Body of pancreas (tissue), 4 donors: Measurements from ENCODE around the gene GPR18. TPM values are rescaled to one million over a fixed set of nuclear protein-coding genes. Genes with fewer than 3 reads are reported as not detected.

Experiments
- ATAC-seq: fragments of 150-250 bp; one replicate; pipeline ENCODE4 v1.9.1; 2016
- DNase-seq, 4 donors: peaks; one replicate each; pipeline ENCODE4 v3.0.0-alpha.2; 2019
- H3K27ac ChIP-seq, 4 donors: fragments of 200-600 bp; sonication (generic); 1 replicate in 3 of 4; 2 replicates in 1 of 4; pipeline versions ENCODE4 v1.5.1 to v1.6.1; 2016 to 2019; ENCODE audit warnings: mild to moderate bottlenecking in 1 of 4, mixed read lengths in 1 of 4, moderate library complexity in 1 of 4
- H3K27me3 ChIP-seq, 2 donors: fragments of 200-600 bp; sonication (generic); one replicate each; pipeline ENCODE4 v1.6.0; 2016; ENCODE audit warnings: mild to moderate bottlenecking in 1 of 2
- H3K36me3 ChIP-seq, 2 donors: fragments of 200-600 bp; sonication (generic); replicated peaks in 1 of 2; 2 replicates each; pipeline ENCODE4 v1.5.1; 2016; ENCODE audit warnings: low read depth in 2 of 2; ENCODE audit not compliant: insufficient read depth in 1 of 2
- H3K4me1 ChIP-seq: fragments of 200-600 bp; sonication (generic); one replicate; pipeline ENCODE4 v1.6.0; 2016
- H3K4me3 ChIP-seq, 2 donors: fragments of 200-600 bp; sonication (generic); 1 replicate in 1 of 2; 2 replicates in 1 of 2; pipeline ENCODE4 v1.5.1; 2016 to 2019
- H3K9me3 ChIP-seq, 3 donors: fragments of 200-600 bp; sonication (generic); 1 replicate in 2 of 3; 2 replicates in 1 of 3; pipeline ENCODE4 v1.5.1; 2016
- CTCF ChIP-seq, 7 experiments: fragments of 450-650 bp in 4 of 7; fragments of 200-600 bp in 3 of 7; sonication (generic) in 3 of 7; IDR thresholded peaks; one replicate each; pipeline ENCODE4 v1.5.1; 2016 to 2019; ENCODE audit warnings: antibody characterized with exemption in 7 of 7
- POLR2A ChIP-seq, 3 donors: fragments of 450-650 bp; IDR thresholded peaks; one replicate each; pipeline ENCODE4 v1.6.1; 2016; ENCODE audit warnings: antibody characterized with exemption in 3 of 3, mild to moderate bottlenecking in 2 of 3
- WGBS, 2 donors: methylation state at CpG; one replicate each; pipeline ENCODE4 v1.1.5; 2017; 5-methylcytosine and 5-hydroxymethylcytosine counted together
- intact Hi-C: fragments of 100-400 bp; cut with DNase I; formaldehyde crosslinking; loops from one replicate; pipeline ENCODE4 v1.15.1; 2023
- total RNA-seq, 2 donors: library from RNA; depleted of rRNA; stranded (reverse); fragments of >200 nt; gene quantifications; one replicate each; pipeline ENCODE4 v1.1.0, GENCODE V29; 2016

The GPR18 gene
- total RNA-seq, 2 donors from 2014 or later: not detected

DNA sequence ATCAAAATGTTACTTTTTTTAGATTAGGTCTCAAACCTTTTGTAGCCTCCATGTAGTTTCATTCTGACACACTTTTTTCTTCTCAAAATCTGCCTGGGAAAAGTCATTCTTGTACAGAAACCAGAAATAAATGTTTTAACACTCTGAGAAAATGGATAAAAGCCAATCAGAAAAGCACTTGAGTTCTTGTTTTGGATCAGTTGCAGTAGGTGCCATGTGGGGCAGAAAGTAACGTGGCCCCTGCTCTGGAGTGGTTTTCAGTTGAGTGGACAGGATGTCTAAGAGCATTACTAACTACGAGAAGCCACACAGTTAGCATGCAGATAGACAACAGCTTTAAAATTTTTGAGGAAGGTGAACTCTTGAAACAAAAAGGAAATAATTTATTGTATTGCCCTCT, 29.9 kb upstream of the GPR18 start:
- DNase-seq (no peak), ATAC-seq (no peak)
- TF ChIP-seq POLR2A (IDR thresholded peaks at IDR 0.05) (no peak), CTCF (IDR thresholded peaks at IDR 0.05) (no peak)
- no peaks in the 10 kb centered on the region for H3K27me3 ChIP-seq
- no peak overlapping the region for H3K4me3 ChIP-seq
- 64 to 91% methylated on average over 2 of the region's 2 CpGs for WGBS, 2 donors
- H3K4me1 ChIP-seq: peaks cover 9% of the 10 kb centered on the region
- no peaks in the 10 kb centered on the region for H3K36me3 ChIP-seq
- intact Hi-C loops: no loop called here
- H3K27ac ChIP-seq: no peak overlapping the region
- H3K9me3 ChIP-seq: no peaks in the 10 kb centered on the region

- no peak for TF ChIP-seq POLR2A (IDR thresholded peaks at IDR 0.05)
- TF ChIP-seq CTCF (IDR thresholded peaks at IDR 0.05): no peak
- Histone ChIP-seq H3K4me1 (peaks cover 9% of the 10 kb centered on the region), H3K9me3 (no peaks in the 10 kb centered on the region), H3K27me3 (no peaks in the 10 kb centered on the region), H3K27ac (no peak overlapping the region), H3K36me3 (no peaks in the 10 kb centered on the region), H3K4me3 (no peak overlapping the region)
- intact Hi-C loops: no loop called here
- ATAC-seq: no peak
- WGBS, 2 donors: 89 to 100% methylated on average over 4 of the region's 4 CpGs
- DNase-seq: no peak
Measured at GRCh38 chr13:99287551-99287950, 29.4 kb upstream of the GPR18 start.

GRCh38 chr13:99285432-99286182, 27.4 kb upstream of the GPR18 start:
- peak; percentile 21 to 53 (median 32) for DNase-seq
- Histone ChIP-seq H3K27me3 (no peaks in the 10 kb centered on the region), H3K4me3 (no peak overlapping the region), H3K27ac (peak overlapping the region in 1 of 4 donors; percentile 22), H3K36me3 (no peaks in the 10 kb centered on the region), H3K9me3 (no peaks in the 10 kb centered on the region), H3K4me1 (peaks cover 9% of the 10 kb centered on the region)
- intact Hi-C loops: no loop called here
- TF ChIP-seq POLR2A (IDR thresholded peaks at IDR 0.05) (no peak), CTCF (IDR thresholded peaks at IDR 0.05) (no peak)
- 62 to 69% methylated on average over 10 of the region's 10 CpGs for WGBS, 2 donors
- ATAC-seq: peak; percentile 74

DNA sequence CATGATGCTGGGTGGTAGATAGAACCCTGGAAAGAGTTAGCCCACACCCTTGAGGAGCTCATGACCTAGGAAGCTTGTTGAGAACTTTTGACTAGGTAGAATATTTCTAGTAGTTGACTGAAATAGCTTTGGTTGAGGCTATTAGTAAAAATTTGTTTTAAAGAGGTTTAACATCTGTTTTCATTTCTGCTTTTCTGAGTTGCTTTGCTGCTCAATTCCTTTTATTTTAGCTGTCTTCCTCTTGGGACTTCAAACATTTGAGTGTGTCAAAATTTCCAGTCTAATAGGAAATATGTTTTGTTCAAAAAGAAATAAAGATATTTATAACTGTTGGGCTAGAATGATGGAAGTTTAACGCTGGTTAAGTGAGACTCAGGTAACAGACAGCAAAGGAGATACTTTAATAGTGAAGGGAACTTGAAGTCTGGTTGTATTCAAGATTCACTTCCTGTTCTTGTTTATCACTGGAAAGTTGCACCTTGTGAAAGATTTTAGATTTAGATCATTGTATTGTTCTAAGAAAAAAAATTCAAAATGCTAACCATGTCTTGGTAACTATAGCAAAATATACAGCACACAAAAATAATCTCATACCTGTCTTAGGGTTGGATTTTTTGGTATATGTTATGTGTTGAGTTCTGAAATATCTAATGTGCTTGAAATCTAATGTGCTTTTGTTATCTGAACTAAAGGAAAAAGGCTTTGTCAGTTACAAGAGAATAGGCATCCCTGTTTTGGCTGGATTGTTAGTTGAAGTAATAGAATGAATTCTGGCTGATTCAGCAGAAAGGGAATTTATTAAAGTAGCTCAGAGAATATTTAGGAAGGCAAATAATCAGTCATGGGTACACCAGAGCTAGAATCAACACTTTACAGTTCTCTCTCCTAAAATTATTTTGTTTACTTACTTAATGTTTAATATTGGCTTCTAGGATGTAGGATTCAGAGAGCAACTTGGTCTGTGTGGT, 24.4 kb upstream of the GPR18 start:
- peaks cover 9% of the 10 kb centered on the region for H3K4me1 ChIP-seq
- no peak for DNase-seq
- H3K36me3 ChIP-seq: no peaks in the 10 kb centered on the region
- intact Hi-C loops: no loop called here
- H3K4me3 ChIP-seq: no peak overlapping the region
- WGBS, 2 donors: 61 to 77% methylated on average over 1 of the region's 1 CpG
- no peaks in the 10 kb centered on the region for H3K9me3 ChIP-seq
- H3K27ac ChIP-seq: peak overlapping the region in 1 of 4 donors; percentile 65
- TF ChIP-seq CTCF (IDR thresholded peaks at IDR 0.05): no peak
- no peak for TF ChIP-seq POLR2A (IDR thresholded peaks at IDR 0.05)
- no peak for ATAC-seq
- no peaks in the 10 kb centered on the region for H3K27me3 ChIP-seq
